GM12801 (cell line): ENCODE measurements around the gene TFIP11.

Experiments
- TF ChIP-seq, protein P1 (sequence below): IDR thresholded peaks from one replicate; pipeline ENCODE4 v1.5.1; 2011; ENCODE audit warnings: control low read depth; ENCODE audit not compliant: insufficient read length; ENCODE audit errors: extremely low read depth

TFIP11 gene

GRCh38 chr22:26512149-26512793, at the start of gene TFIP11:
Gene TFIP11, minus strand, starts transcription at chr22:26512473. Its CDS starts 2,201 bp downstream, at chr22:26510272.
- TF ChIP-seq, protein P1, sequence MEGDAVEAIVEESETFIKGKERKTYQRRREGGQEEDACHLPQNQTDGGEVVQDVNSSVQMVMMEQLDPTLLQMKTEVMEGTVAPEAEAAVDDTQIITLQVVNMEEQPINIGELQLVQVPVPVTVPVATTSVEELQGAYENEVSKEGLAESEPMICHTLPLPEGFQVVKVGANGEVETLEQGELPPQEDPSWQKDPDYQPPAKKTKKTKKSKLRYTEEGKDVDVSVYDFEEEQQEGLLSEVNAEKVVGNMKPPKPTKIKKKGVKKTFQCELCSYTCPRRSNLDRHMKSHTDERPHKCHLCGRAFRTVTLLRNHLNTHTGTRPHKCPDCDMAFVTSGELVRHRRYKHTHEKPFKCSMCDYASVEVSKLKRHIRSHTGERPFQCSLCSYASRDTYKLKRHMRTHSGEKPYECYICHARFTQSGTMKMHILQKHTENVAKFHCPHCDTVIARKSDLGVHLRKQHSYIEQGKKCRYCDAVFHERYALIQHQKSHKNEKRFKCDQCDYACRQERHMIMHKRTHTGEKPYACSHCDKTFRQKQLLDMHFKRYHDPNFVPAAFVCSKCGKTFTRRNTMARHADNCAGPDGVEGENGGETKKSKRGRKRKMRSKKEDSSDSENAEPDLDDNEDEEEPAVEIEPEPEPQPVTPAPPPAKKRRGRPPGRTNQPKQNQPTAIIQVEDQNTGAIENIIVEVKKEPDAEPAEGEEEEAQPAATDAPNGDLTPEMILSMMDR: no peak

GRCh38 chr22:26561756-26562417, 49.6 kb upstream of the TFIP11 start:
- TF ChIP-seq, protein P1: no peak

DNA sequence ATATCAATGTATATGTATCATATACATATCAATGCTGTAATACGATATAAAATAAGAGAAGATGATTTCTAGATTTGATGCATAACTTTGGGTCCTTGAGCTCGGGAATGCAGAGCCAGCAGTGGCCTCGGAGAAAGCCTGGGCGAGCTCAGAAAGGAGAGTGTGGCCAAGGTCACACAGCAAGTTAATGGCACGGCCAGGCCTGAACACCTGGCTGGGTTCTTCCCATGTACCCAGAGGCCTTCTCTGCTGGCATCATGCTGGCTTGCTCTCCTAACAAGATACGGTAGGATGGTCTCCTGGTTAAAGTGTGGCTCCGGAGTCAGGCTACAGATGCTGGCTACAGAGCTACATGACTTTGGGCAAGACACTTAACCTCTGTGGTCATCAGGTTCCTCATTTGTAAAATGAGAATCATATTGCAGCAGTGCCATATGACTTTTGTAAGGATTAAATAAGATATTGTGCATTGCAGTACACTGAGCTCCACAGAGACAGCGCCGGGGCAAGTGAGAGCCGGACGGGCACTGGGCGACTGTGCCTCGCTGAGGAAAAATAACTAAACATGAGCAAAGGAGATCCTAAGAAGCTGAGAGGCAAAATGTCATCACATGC, 47.8 kb upstream of the TFIP11 start:
- TF ChIP-seq, protein P1: no peak

- TF ChIP-seq, protein P1: no peak
Measured at GRCh38 chr22:26558248-26558895, 46.1 kb upstream of the TFIP11 start.

- TF ChIP-seq, protein P1: no peak
Measured at GRCh38 chr22:26556904-26557303, 44.6 kb upstream of the TFIP11 start.

GRCh38 chr22:26555478-26555877, 43.2 kb upstream of the TFIP11 start:
- TF ChIP-seq, protein P1: no peak

DNA sequence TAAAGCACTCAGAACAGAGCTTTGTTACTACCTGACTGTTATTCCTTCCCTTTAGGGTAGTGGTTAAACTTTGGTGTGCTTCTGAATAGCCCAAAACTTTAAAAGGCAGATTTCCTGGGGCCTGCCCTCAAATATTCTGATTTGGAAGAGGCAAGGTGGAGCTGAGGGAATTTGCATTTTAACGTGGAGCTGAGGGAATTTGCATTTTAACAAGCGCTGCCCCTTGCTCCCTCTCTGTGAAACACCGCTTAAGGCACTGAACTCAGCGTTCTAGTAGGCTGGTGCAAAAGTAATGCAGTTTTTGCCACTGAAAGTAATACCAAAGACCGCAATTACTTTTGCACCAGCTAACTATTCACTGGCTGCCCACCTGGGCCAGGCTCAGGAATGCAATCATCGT, 42.7 kb upstream of the TFIP11 start:
- TF ChIP-seq, protein P1: no peak
